Endothelial cell (in vitro differentiated cells): ENCODE data around the gene HAND1. TPM values are rescaled to one million over a fixed set of nuclear protein-coding genes. Genes with fewer than 3 reads are reported as not detected.

Experiments used
- DNase-seq: peaks from one replicate; pipeline ENCODE4 v3.0.0; 2021; ENCODE audit warnings: low spot score
- H3K27ac Mint-ChIP-seq: one replicate; pipeline ENCODE4 v1.8.0; 2021; ENCODE audit warnings: mixed read lengths, inconsistent platforms; ENCODE audit not compliant: unreplicated experiment
- H3K27me3 Mint-ChIP-seq: one replicate; pipeline ENCODE4 v1.8.0; 2021; ENCODE audit warnings: mild to moderate bottlenecking, moderate library complexity, mixed read lengths, inconsistent platforms; ENCODE audit not compliant: unreplicated experiment
- H3K36me3 Mint-ChIP-seq: one replicate; pipeline ENCODE4 v1.8.0; 2021; ENCODE audit warnings: mild to moderate bottlenecking, low read depth, mixed read lengths, inconsistent platforms; ENCODE audit not compliant: unreplicated experiment
- H3K4me1 Mint-ChIP-seq: one replicate; pipeline ENCODE4 v1.8.0; 2021; ENCODE audit warnings: mild to moderate bottlenecking, mixed read lengths, inconsistent platforms; ENCODE audit not compliant: unreplicated experiment
- H3K4me3 Mint-ChIP-seq: one replicate; pipeline ENCODE4 v1.8.0; 2021; ENCODE audit warnings: mild to moderate bottlenecking, mixed read lengths, inconsistent platforms; ENCODE audit not compliant: unreplicated experiment
- H3K9me3 Mint-ChIP-seq: one replicate; pipeline ENCODE4 v1.8.0; 2021; ENCODE audit warnings: mixed read lengths, inconsistent platforms; ENCODE audit not compliant: unreplicated experiment
- CTCF ChIP-seq: fragments of 200-600 bp; sonication (generic); IDR thresholded peaks from one replicate; pipeline ENCODE4 v1.5.0; 2021; ENCODE audit warnings: antibody characterized with exemption; ENCODE audit not compliant: unreplicated experiment
- total RNA-seq: library from RNA; stranded (reverse); fragmentation: NEBNext Ultra II Directional; extraction: Animal tissue kit (Norgen Biotek cat#: 25700); gene quantifications from one replicate; pipeline ENCODE4 v1.2.1, GENCODE V29; 2021; ENCODE audit not compliant: unreplicated experiment

The HAND1 gene
- total RNA-seq, 1 donor from 2014 or later: 0.95 TPM

- Mint-ChIP-seq H3K4me3 (no peak overlapping the region), H3K36me3 (no peaks in the 10 kb centered on the region), H3K27me3 (peaks cover 6% of the 10 kb centered on the region), H3K4me1 (no peaks in the 10 kb centered on the region), H3K9me3 (no peaks in the 10 kb centered on the region), H3K27ac (no peak overlapping the region)
- no peak for TF ChIP-seq CTCF
- no peak for DNase-seq
Measured at GRCh38 chr5:154506716-154507080, 28.7 kb upstream of the HAND1 start.

GRCh38 chr5:154506049-154506715, 28.2 kb upstream of the HAND1 start:
- Mint-ChIP-seq H3K36me3 (no peaks in the 10 kb centered on the region), H3K4me1 (no peaks in the 10 kb centered on the region), H3K9me3 (no peaks in the 10 kb centered on the region), H3K27ac (no peak overlapping the region), H3K27me3 (peaks cover 6% of the 10 kb centered on the region), H3K4me3 (no peak overlapping the region)
- no peak for DNase-seq
- TF ChIP-seq CTCF: no peak

- TF ChIP-seq CTCF: no peak
- Mint-ChIP-seq H3K9me3 (no peaks in the 10 kb centered on the region), H3K27ac (no peak overlapping the region), H3K27me3 (peaks cover 6% of the 10 kb centered on the region), H3K4me1 (no peaks in the 10 kb centered on the region), H3K4me3 (no peak overlapping the region), H3K36me3 (no peaks in the 10 kb centered on the region)
- DNase-seq: no peak
Measured at GRCh38 chr5:154505567-154505966, 27.5 kb upstream of the HAND1 start.

- no peak for TF ChIP-seq CTCF
- Mint-ChIP-seq H3K27me3 (peaks cover 3% of the 10 kb centered on the region), H3K36me3 (no peaks in the 10 kb centered on the region), H3K9me3 (no peaks in the 10 kb centered on the region), H3K27ac (no peak overlapping the region), H3K4me3 (no peak overlapping the region), H3K4me1 (peaks cover 8% of the 10 kb centered on the region)
- no peak for DNase-seq
Measured at GRCh38 chr5:154503698-154504039, 25.6 kb upstream of the HAND1 start.

- Mint-ChIP-seq H3K9me3 (no peaks in the 10 kb centered on the region), H3K27me3 (peaks cover 2% of the 10 kb centered on the region), H3K4me1 (peaks cover 13% of the 10 kb centered on the region), H3K36me3 (no peaks in the 10 kb centered on the region), H3K4me3 (no peak overlapping the region), H3K27ac (no peak overlapping the region)
- DNase-seq: no peak
- no peak for TF ChIP-seq CTCF
Measured at GRCh38 chr5:154502180-154502579, 24.2 kb upstream of the HAND1 start.
